GM23338 (cell line): ENCODE results near the gene SCN2B.

ENCODE experiments used
- CREB1 ChIP-seq: fragments of 250-450 bp; sonication (Bioruptor Pico); IDR thresholded peaks from 2 replicates; pipeline ENCODE4 v1.5.0; 2020; ENCODE audit warnings: low read depth, mild to moderate bottlenecking, moderate library complexity
- POLR2AphosphoS5 ChIP-seq: IDR thresholded peaks from 2 replicates; pipeline ENCODE4 v1.6.1; 2016; ENCODE audit warnings: antibody characterized with exemption, low read depth
- ZNF114 ChIP-seq: fragments of 250-450 bp; sonication (Bioruptor Pico); IDR thresholded peaks from 2 replicates; pipeline ENCODE4 v1.5.0; 2020; ENCODE audit warnings: mild to moderate bottlenecking, moderate library complexity
- TF ChIP-seq, protein P1 (sequence below), 2 experiments: fragments of 200-600 bp in 1 of 2; sonication (generic) in 1 of 2; conservative IDR thresholded peaks; 2 replicates each; pipeline versions ENCODE4 v1.5.1 to v1.6.1; 2016 to 2017; ENCODE audit warnings: antibody characterized with exemption in 2 of 2, low read depth in 2 of 2, mild to moderate bottlenecking in 2 of 2, moderate library complexity in 1 of 2
- TF ChIP-seq, protein P2 (sequence below): IDR thresholded peaks from 2 replicates; pipeline ENCODE4 v1.6.1; 2016; ENCODE audit warnings: antibody characterized with exemption
- TF ChIP-seq, protein P3 (sequence below): IDR thresholded peaks from one replicate; pipeline ENCODE4 v1.6.1; 2018; ENCODE audit warnings: antibody characterized with exemption; ENCODE audit not compliant: unreplicated experiment

DNA sequence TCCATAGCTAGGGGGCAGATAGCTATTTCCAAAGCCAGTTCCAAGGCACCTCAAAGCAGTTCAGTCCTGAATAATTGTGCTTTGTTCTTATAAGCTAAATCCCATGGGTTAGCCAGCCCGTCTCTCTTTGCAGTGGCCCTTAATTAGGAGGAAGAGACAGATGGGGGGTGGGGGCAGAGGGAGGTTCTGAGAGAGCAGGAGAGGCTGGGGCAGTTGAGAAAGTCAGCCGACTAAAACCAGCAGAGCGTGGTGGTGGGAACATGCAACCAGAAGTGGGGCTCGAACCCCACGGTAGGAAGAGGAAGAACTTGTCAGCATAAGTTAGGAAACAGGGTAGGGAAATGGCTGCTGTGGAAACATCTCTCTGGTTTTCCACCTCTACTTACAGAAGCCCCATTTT, 12.9 kb downstream of the SCN2B start:
- TF ChIP-seq, protein P1, sequence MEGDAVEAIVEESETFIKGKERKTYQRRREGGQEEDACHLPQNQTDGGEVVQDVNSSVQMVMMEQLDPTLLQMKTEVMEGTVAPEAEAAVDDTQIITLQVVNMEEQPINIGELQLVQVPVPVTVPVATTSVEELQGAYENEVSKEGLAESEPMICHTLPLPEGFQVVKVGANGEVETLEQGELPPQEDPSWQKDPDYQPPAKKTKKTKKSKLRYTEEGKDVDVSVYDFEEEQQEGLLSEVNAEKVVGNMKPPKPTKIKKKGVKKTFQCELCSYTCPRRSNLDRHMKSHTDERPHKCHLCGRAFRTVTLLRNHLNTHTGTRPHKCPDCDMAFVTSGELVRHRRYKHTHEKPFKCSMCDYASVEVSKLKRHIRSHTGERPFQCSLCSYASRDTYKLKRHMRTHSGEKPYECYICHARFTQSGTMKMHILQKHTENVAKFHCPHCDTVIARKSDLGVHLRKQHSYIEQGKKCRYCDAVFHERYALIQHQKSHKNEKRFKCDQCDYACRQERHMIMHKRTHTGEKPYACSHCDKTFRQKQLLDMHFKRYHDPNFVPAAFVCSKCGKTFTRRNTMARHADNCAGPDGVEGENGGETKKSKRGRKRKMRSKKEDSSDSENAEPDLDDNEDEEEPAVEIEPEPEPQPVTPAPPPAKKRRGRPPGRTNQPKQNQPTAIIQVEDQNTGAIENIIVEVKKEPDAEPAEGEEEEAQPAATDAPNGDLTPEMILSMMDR (conservative IDR thresholded peaks at IDR 0.05; ENCODE audit: low read depth in 2 of 2), result no peak
- TF ChIP-seq, protein P2, sequence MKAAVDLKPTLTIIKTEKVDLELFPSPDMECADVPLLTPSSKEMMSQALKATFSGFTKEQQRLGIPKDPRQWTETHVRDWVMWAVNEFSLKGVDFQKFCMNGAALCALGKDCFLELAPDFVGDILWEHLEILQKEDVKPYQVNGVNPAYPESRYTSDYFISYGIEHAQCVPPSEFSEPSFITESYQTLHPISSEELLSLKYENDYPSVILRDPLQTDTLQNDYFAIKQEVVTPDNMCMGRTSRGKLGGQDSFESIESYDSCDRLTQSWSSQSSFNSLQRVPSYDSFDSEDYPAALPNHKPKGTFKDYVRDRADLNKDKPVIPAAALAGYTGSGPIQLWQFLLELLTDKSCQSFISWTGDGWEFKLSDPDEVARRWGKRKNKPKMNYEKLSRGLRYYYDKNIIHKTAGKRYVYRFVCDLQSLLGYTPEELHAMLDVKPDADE, result no peak
- TF ChIP-seq POLR2AphosphoS5, result no peak
- TF ChIP-seq, protein P3, sequence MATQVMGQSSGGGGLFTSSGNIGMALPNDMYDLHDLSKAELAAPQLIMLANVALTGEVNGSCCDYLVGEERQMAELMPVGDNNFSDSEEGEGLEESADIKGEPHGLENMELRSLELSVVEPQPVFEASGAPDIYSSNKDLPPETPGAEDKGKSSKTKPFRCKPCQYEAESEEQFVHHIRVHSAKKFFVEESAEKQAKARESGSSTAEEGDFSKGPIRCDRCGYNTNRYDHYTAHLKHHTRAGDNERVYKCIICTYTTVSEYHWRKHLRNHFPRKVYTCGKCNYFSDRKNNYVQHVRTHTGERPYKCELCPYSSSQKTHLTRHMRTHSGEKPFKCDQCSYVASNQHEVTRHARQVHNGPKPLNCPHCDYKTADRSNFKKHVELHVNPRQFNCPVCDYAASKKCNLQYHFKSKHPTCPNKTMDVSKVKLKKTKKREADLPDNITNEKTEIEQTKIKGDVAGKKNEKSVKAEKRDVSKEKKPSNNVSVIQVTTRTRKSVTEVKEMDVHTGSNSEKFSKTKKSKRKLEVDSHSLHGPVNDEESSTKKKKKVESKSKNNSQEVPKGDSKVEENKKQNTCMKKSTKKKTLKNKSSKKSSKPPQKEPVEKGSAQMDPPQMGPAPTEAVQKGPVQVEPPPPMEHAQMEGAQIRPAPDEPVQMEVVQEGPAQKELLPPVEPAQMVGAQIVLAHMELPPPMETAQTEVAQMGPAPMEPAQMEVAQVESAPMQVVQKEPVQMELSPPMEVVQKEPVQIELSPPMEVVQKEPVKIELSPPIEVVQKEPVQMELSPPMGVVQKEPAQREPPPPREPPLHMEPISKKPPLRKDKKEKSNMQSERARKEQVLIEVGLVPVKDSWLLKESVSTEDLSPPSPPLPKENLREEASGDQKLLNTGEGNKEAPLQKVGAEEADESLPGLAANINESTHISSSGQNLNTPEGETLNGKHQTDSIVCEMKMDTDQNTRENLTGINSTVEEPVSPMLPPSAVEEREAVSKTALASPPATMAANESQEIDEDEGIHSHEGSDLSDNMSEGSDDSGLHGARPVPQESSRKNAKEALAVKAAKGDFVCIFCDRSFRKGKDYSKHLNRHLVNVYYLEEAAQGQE, result no peak
- no peak for TF ChIP-seq CREB1
- no peak for TF ChIP-seq ZNF114 (CRISPR knock-in tag)
